DOHH2 (cell line): Measurements from ENCODE around the gene ANKRD23.

Experiments
- H3F3A ChIP-seq: fragments of 200-600 bp; sonication (generic), shearing (Covaris generic); 2 replicates; pipeline ENCODE4 v1.6.0; 2016; ENCODE audit warnings: antibody characterized with exemption, mild to moderate bottlenecking; ENCODE audit not compliant: control insufficient read depth, insufficient read depth
- H3K27ac ChIP-seq: fragments of 200-600 bp; sonication (generic); 2 replicates; pipeline ENCODE4 v1.5.1; 2014; ENCODE audit warnings: low read depth, mild to moderate bottlenecking, low read length, moderate library complexity
- H3K27me3 ChIP-seq: fragments of 200-600 bp; sonication (generic); 2 replicates; pipeline ENCODE4 v1.6.1; 2014; ENCODE audit warnings: mild to moderate bottlenecking, low read length, mixed read lengths; ENCODE audit not compliant: control insufficient read depth
- H3K36me3 ChIP-seq: fragments of 200-600 bp; sonication (generic); 2 replicates; pipeline ENCODE4 v1.6.1; 2014; ENCODE audit warnings: mild to moderate bottlenecking, low read length, moderate library complexity, mixed read lengths; ENCODE audit not compliant: control insufficient read depth
- H3K4me1 ChIP-seq: fragments of 200-600 bp; sonication (generic); 2 replicates; pipeline ENCODE4 v1.6.1; 2014; ENCODE audit warnings: mild to moderate bottlenecking, low read length, mixed read lengths; ENCODE audit not compliant: control insufficient read depth
- H3K4me2 ChIP-seq: fragments of 200-600 bp; sonication (generic); 2 replicates; pipeline ENCODE4 v1.6.0; 2014; ENCODE audit warnings: mild to moderate bottlenecking, low read length, moderate library complexity
- H3K4me3 ChIP-seq: fragments of 200-600 bp; sonication (generic); 2 replicates; pipeline ENCODE4 v1.5.1; 2014; ENCODE audit warnings: mild to moderate bottlenecking, low read length, mixed read lengths
- H3K79me2 ChIP-seq: fragments of 200-600 bp; sonication (generic); 2 replicates; pipeline ENCODE4 v1.6.1; 2014; ENCODE audit warnings: mild to moderate bottlenecking, low read length, mixed read lengths; ENCODE audit not compliant: control insufficient read depth
- H3K9me2 ChIP-seq: fragments of 200-600 bp; sonication (generic); replicated peaks from 2 replicates; pipeline ENCODE4 v1.6.1; 2014; ENCODE audit warnings: mild to moderate bottlenecking, low read length, mixed read lengths; ENCODE audit not compliant: control insufficient read depth
- H3K9me3 ChIP-seq: fragments of 200-600 bp; sonication (generic); 2 replicates; pipeline ENCODE4 v1.6.1; 2014; ENCODE audit warnings: antibody characterized with exemption, low read length, mixed read lengths; ENCODE audit not compliant: control insufficient read depth, insufficient read depth
- H4K20me1 ChIP-seq: fragments of 200-600 bp; sonication (generic); 2 replicates; pipeline ENCODE4 v1.6.0; 2014; ENCODE audit warnings: low read depth, mild to moderate bottlenecking, antibody characterized with exemption, low read length, moderate library complexity; ENCODE audit not compliant: control insufficient read depth, insufficient read depth
- CTCF ChIP-seq: fragments of 200-600 bp; sonication (generic); IDR thresholded peaks from one replicate; pipeline ENCODE4 v1.5.1; 2014; ENCODE audit warnings: antibody characterized with exemption, mild to moderate bottlenecking, low read depth, low read length; ENCODE audit not compliant: poor library complexity, severe bottlenecking
- EZH2phosphoT487 ChIP-seq: fragments of 200-600 bp; sonication (generic); IDR thresholded peaks from 2 replicates; pipeline ENCODE4 v1.6.1; 2017; ENCODE audit warnings: borderline replicate concordance, mild to moderate bottlenecking, antibody characterized with exemption, low read length, moderate library complexity, mixed read lengths

The ANKRD23 gene

GRCh38 chr2:96802721-96803120 is 41.1 kb downstream of the ANKRD23 start:
- no peaks in the 10 kb centered on the region for H3K27me3 ChIP-seq
- no peaks in the 10 kb centered on the region for H3K79me2 ChIP-seq
- 0 out of 2 replicates have a peak overlapping the region, but pooled peaks have one; percentile 53 for H3K4me2 ChIP-seq
- H4K20me1 ChIP-seq, result no peaks in the 10 kb centered on the region
- no peak for TF ChIP-seq CTCF
- TF ChIP-seq EZH2phosphoT487, result no peak
- H3K4me3 ChIP-seq, result no peak overlapping the region
- H3K36me3 ChIP-seq, result peaks cover 9% of the 10 kb centered on the region
- H3F3A ChIP-seq, result peaks cover 12% of the 10 kb centered on the region
- peaks cover 48% of the 10 kb centered on the region for H3K4me1 ChIP-seq
- H3K27ac ChIP-seq, result peak overlapping the region; percentile 23
- H3K9me2 ChIP-seq, result no peaks in the 10 kb centered on the region
- no peaks in the 10 kb centered on the region for H3K9me3 ChIP-seq

GRCh38 chr2:96801786-96802595 is 41.8 kb downstream of the ANKRD23 start:
- H3K27ac ChIP-seq, result peak overlapping the region; percentile 23
- H3K27me3 ChIP-seq, result no peaks in the 10 kb centered on the region
- H3K4me3 ChIP-seq, result peak overlapping the region; percentile 27
- no peaks in the 10 kb centered on the region for H3K79me2 ChIP-seq
- peak overlapping the region; percentile 53 for H3K4me2 ChIP-seq
- no peaks in the 10 kb centered on the region for H3K9me3 ChIP-seq
- H3K36me3 ChIP-seq, result peaks cover 9% of the 10 kb centered on the region
- H3F3A ChIP-seq, result peaks cover 10% of the 10 kb centered on the region
- peaks cover 42% of the 10 kb centered on the region for H3K4me1 ChIP-seq
- TF ChIP-seq CTCF (no peak), EZH2phosphoT487 (no peak)
- H4K20me1 ChIP-seq, result no peaks in the 10 kb centered on the region
- H3K9me2 ChIP-seq, result no peaks in the 10 kb centered on the region

- Histone ChIP-seq H3K27me3 (no peaks in the 10 kb centered on the region), H4K20me1 (no peaks in the 10 kb centered on the region), H3K9me2 (no peaks in the 10 kb centered on the region), H3K4me1 (peaks cover 34% of the 10 kb centered on the region), H3K9me3 (no peaks in the 10 kb centered on the region), H3F3A (peaks cover 2% of the 10 kb centered on the region), H3K4me2 (peak overlapping the region; percentile 53), H3K27ac (peak overlapping the region; percentile 23; the same call in 1 of the 2 replicates), H3K4me3 (peak overlapping the region; percentile 16), H3K79me2 (no peaks in the 10 kb centered on the region), H3K36me3 (peaks cover 9% of the 10 kb centered on the region)
- TF ChIP-seq EZH2phosphoT487, result no peak
- TF ChIP-seq CTCF, result peak; percentile 98
These were observed 42.6 kb downstream of the ANKRD23 start for GRCh38 chr2:96801005-96801785.
